GM12873 (cell line): ENCODE results near the gene APPL2.

Source experiments
- CTCF ChIP-seq: IDR thresholded peaks from 2 replicates; pipeline ENCODE4 v1.5.1; 2012; ENCODE audit warnings: low read depth, mild to moderate bottlenecking, moderate library complexity, low read length, control low read depth; ENCODE audit not compliant: insufficient read depth; ENCODE audit errors: missing control alignments

APPL2 gene

GRCh38 chr12:105267711-105268110 is 31.7 kb upstream of the APPL2 start:
- TF ChIP-seq CTCF = no peak

GRCh38 chr12:105264771-105265170 is 28.8 kb upstream of the APPL2 start:
- TF ChIP-seq CTCF = no peak

GRCh38 chr12:105262461-105263184 is 26.6 kb upstream of the APPL2 start:
- no peak for TF ChIP-seq CTCF

GRCh38 chr12:105261010-105261409 is 25.0 kb upstream of the APPL2 start:
- no peak for TF ChIP-seq CTCF

GRCh38 chr12:105259226-105259625 is 23.3 kb upstream of the APPL2 start:
- TF ChIP-seq CTCF = no peak

- no peak for TF ChIP-seq CTCF
Observed at GRCh38 chr12:105257321-105257728, 21.4 kb upstream of the APPL2 start.

- TF ChIP-seq CTCF = no peak
Observed at GRCh38 chr12:105256921-105257320, 20.9 kb upstream of the APPL2 start.

- TF ChIP-seq CTCF = peak; percentile 3
Observed at GRCh38 chr12:105256431-105256830, 20.5 kb upstream of the APPL2 start.
